Activated CD8-positive, alpha-beta memory T cell treated with anti-CD3 and anti-CD28 coated beads for 48 hours (primary cell): ENCODE results near the gene NLRP10.

Source experiments
- DNase-seq, 3 experiments: peaks; one replicate each; pipeline ENCODE4 v3.0.0-alpha.2; 2020; ENCODE audit warnings: low read depth in 2 of 3, low spot score in 2 of 3

Gene NLRP10

GRCh38 chr11:7977232-7977917 is 12.1 kb upstream of the NLRP10 start:
- no peak for DNase-seq

- no peak for DNase-seq
These were observed 9.4 kb upstream of the NLRP10 start for GRCh38 chr11:7974668-7975067.

- DNase-seq = no peak
These were observed 7.8 kb upstream of the NLRP10 start for GRCh38 chr11:7973011-7973410.

DNA sequence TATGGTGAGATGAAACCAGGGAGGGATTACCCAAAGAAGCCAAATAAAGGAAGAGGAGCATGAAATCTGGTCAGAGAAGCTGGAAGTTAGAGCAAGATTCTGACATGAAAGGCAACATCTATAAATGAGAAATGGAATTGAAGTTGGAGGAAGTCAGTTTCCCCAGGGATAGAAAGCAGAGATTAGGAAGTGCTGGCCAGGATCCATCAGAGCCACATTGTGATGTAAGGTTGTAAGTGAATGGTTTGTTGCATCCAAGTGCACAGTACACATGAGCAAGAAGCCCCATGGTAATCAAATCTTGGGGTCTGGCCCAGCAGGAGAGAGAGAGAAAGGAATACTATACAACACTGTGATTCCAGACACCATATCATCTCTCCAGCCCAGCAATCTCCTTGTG is 6.6 kb upstream of the NLRP10 start:
- no peak for DNase-seq

DNA sequence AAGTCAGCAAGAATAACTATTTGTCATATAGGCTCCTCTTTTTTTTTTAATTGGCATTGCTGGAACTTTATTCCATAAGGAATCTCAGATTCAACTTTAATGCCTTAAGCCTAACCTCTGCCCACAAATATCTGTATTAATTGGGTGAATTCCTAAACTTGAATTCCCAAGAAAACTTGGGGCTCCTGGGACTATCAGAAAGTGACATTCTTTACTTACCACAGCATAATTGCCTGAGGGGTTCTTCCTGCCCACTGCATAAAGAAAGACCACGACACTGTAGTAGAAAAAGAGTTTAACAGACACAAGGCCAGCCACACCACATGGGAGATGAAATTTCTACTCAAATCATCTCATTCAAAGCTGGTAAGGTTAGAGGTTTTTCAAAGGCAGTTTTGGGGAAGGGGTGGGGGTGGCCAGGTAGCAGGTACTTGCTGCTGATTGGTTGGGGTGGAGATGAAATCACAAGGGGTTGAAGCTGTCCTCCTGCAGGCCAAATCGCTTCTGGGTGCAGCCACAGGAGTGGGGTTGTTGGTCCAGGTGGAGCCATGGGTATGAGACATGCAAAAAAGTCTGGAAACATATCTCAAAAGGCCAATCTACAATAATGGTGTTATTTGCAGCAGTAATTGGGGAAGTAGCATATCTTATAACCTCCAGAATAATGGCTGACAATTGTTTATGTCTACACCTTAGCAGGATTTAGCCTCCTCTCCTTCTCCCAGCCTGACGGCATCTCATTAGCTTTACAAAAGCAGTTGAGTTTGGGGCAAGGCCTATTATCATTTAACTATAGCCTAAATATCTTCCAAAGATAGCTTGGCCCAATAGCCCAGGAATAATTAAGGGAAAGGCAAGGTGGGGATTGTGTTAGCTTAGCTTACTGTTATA is 4.8 kb upstream of the NLRP10 start:
- DNase-seq = no peak

- no peak for DNase-seq
These were observed 3.4 kb upstream of the NLRP10 start for GRCh38 chr11:7968686-7969085.

DNA sequence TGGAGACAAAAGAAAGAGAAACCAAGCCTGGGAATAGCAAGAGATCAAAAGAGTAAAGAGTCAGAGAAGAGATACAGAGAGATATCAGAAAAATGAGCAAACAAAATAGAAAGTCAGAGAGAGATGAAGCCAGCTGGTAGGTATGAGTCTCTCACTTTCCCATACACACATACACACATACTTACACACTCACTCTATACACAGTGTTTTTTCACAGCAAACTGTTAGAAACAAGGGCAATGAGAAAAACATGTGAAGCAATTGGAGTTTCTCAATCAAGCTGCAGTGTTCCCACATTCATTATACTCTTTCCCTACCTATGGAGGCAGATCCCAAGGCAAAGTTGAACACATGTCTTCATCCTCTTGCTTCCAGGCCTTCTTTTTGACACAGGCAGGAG is 2.6 kb upstream of the NLRP10 start:
- no peak for DNase-seq

DNA sequence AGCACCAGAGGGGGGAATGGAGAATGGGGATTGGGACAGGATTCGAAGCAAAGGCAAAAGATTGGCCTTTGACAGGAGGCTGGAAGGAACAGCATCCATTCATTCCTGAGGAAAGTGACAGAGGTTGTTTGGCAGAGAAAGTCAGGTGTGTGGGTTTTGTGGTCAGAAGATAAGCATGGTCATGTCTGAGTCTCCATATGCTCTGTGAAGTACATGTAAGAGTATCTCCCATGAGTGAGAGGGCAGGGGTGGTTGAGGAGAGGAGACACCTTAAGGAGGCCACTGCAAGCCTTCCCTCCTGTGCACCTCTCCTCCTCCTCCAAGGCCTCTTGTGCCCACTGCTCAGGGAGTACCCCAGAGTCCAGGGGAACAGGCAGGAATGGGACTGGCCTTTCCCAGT is 1.9 kb upstream of the NLRP10 start:
- no peak for DNase-seq

DNA sequence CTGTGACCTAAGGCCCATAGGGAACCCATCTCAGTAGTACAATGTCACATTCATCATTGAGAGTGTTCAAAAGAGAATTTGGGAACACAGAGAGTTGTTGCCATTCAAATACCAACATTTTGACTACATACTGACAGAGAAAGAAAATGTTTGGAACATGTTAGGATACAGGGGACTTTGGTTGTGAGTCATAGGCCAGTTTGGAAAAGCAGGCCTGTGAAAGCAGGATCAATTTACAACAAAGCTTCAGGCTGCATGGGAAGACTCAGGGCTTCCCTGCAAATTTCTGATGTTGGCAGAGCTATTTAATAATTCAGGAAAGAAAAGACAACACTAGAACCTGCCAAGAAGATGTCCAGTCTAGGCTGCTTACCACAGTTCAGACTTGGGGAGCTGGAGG is 374 bp downstream of the NLRP10 start:
- DNase-seq = no peak

GRCh38 chr11:7964261-7964660 is 986 bp downstream of the NLRP10 start:
- no peak for DNase-seq

DNA sequence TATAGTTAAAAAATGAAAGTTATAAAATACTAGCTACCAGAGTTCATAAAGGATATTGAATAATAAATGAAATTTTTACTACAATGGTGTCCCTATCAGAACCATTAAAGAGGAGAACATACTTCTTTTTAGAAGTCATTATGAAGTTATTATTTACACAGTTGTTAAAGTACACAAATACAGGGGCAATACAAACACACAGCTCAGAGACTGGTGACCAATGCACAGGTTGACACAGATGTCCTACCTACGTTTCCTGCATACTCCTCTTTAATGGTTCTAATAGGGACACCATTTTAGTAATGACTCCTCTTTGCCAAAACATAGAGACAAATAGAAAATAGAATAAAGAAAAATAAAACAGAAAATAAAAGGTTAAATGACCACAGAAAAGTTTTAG is 10.1 kb downstream of the NLRP10 start:
- DNase-seq = no peak

- DNase-seq = no peak
These were observed 15.3 kb downstream of the NLRP10 start for GRCh38 chr11:7949934-7950333.

GRCh38 chr11:7944123-7944522 is 21.1 kb downstream of the NLRP10 start:
- no peak for DNase-seq

- DNase-seq = no peak
These were observed 23.6 kb downstream of the NLRP10 start, which contains the start of gene OR10A3 for GRCh38 chr11:7941608-7942007. Gene OR10A3 (minus strand): TSS chr11:7941708. CDS start chr11:7939520, 2,188 bp downstream.

- no peak for DNase-seq
These were observed 24.1 kb downstream of the NLRP10 start for GRCh38 chr11:7941146-7941545.

DNA sequence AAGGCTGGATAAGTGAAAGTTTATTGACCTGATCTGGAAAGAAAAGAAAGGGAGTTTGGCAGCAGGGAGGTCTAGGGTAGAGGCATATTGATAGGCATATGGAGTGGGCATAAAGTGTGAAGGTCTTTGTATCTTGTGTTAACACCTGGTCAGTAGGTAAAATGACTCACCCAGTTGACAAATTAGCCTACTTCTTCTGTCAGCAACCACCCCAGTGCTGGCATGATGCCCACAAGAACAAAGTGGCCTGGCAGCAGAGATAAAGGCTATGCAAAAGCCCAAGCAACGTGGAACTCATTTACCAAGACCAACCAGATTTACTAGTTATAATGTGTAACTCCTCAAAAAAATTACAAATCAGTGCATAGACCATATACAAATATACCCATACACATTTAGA is 28.6 kb downstream of the NLRP10 start:
- no peak for DNase-seq

- no peak for DNase-seq
These were observed 34.1 kb downstream of the NLRP10 start, which contains the start of gene OR10A6 for GRCh38 chr11:7931168-7931567. Gene OR10A6 (minus strand): TSS chr11:7931268. CDS start chr11:7928662, 2,606 bp downstream.

DNA sequence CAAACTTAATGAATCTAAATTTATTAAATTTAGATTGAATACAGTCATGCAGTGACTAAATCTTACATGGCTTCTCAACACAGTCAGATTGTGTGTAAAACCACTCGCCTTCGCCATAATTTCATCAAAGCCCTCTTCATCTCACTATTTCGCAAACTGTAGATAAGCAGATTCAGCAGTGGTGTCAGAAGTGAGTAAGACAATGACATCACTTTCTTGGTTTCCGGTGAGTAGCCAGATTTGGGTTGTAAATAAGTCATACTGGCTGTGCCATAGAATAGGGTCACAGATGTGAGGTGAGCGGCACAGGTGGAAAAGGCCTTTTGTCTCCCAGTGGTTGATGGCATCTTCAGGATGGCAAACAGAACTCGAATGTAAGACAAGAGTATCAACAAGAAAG is 37.6 kb downstream of the NLRP10 start:
- DNase-seq = no peak

- DNase-seq = no peak
These were observed 40.7 kb downstream of the NLRP10 start for GRCh38 chr11:7924536-7924935.

- no peak for DNase-seq
These were observed 47.1 kb downstream of the NLRP10 start for GRCh38 chr11:7918141-7918540.
